NCI-H2029 (cell line): ENCODE measurements around the gene DGKG.

Experiments used
- DNase-seq: peaks from one replicate; lab custom pipeline; 2025; lab: John Stamatoyannopoulos, UW

The DGKG gene

DNA sequence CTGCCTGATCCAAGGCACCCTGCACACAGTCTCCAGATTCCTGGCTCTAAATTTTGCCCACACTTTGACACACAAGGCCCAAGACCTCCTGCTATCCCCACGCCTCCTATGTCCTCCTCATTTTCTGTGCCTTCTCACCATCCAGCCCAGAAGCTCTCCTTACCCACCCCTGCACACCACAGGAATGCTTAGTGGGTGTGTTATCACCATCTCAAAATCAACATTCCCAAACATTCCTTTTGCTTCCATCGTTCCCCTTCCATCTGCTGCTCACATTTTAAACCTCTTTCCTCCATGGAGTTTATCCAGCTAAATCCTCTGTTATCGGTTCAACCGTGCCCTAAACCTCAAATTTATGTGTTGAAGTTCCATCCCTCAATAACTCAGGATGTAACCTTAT, 43.9 kb downstream of the DGKG start:
- no peak for DNase-seq

DNA sequence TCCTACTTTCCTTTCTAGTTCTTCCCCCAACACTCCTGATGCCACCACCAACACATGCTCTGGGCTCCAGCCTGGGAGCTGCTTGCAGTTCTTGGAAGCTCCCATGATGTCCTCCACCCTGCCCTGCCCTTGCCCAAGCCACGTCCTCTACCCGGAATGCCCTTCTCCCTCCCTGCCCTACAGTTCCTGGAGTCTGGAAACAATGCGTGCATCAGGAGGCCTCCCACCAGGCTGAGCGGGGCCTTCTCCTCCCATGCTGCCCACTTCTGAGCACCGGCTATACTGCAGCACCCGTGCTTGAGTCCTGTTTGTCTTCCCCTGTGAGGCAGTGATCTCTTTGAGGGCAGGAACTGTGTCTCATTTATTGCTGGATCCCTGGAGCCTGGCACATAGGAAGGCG, 44.6 kb downstream of the DGKG start:
- DNase-seq, result no peak

DNA sequence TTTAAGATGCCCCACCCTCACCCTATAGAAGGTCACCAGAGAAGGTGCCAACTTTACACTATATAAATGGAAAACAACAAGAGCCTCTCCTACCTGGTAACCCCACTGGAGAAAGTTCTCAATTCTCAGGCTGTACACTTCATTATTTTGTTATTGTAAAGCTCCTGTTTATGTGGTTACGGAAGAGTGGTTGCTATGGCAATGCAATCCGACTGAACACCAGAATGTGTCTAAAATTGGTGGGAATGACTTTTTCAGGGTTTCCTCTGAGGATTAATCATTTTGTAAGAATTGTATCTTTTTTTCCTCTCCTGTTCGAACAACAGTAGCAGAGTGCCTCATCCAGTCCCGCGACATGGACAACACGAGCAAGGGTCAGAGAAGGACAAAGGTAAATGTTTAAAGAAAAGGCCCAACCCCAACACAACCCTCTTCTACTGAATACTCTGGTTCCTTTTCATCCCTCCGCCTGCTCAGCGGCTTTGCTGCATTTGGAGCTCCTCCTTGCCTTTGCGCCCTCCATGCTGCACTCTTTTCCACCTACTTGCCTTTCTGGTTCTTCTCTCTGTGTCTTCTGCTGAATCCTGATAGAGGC, 45.3 kb downstream of the DGKG start:
- DNase-seq, result no peak

DNA sequence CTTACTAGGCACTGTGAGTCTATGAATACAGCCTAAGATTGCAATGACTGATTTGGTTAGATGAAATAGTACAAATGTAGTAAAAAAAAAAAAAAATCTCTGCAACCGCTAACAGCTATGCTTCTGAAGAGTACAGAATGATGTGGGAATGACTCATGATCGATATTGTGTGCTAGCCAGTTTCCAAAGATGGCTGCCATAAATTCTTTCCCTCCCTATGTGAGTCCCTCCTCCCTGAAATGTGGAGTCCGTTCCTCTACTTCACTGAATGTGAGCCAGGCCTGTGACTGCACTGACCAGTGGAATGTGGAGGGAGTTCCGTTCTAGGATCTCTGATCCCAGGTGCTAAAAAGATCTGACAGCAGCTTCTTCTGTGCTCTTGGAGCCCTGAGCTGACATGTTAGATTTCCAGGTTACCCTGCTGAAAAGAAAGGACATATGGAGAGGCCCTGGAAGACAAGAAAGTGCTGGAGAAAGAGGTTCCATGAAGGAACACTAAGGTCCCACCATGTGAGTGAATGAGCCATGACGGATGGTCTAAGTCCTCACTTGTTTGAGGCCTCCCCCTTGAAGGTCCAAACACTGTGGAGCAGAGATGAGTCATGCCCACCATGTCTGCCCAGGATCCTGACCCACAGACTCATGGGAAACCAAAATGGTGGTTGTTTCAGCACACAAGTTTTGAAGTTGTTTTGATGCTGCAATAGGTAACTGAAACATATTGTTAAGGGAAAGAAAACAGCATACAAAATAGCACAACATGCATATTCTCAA, 46.3 kb downstream of the DGKG start:
- DNase-seq, result no peak

DNA sequence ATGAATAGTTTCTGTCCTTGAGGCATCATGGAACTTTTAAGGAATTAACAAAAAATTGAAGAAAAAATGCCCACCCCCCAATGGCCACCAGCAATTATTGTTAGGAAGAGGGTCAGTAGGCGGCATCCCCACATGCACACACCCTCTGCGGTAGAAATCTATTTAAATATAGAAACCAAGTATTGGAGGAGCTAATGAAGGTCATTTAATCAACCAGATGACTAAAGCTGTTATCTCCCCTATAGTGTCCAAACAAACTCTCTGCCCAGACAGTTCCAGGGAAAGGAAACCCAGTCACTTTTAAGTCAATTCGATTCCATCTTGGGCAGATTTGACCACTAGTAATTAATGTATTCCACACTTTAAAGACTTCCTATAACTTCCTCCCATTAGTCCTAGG, 47.1 kb downstream of the DGKG start:
- no peak for DNase-seq

DNA sequence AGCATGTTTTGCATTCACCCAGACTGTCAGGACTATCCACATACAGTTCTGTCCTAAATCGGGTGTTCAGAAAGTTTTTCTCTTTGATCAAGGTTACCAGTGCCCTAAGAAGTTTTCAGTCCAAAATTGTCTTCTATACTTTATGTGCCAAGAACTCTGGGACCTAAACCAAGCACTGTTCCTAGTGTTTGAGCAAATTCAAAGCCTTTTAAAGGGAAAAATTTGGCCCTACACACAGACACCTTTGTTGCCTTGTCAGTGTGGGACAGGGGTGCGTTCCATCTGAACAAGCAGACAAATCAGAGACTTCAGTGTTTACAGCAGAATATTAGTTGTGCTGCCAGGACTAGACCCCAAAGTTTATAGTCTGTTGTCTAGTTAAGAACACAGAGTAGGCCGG, 50.6 kb downstream of the DGKG start:
- DNase-seq, result no peak

DNA sequence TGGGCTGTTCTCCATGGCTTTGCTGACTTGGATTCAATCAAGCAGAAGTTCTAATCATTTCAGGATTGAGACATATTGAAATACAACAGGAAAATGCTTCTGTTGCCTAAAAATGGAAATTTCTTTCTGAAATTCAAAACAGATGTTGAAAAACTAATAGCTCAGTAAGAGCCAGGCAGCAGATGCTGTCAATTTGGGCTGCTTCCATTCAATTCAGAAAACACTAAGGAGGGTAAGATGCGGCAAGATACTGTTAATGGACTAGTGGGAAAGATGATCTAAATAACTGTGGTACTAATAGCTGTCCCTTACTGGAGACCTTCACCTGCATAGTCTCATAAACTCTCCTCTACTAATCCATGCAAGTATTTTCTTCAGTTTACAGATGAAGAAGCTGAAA, 53.5 kb downstream of the DGKG start:
- DNase-seq, result no peak

DNA sequence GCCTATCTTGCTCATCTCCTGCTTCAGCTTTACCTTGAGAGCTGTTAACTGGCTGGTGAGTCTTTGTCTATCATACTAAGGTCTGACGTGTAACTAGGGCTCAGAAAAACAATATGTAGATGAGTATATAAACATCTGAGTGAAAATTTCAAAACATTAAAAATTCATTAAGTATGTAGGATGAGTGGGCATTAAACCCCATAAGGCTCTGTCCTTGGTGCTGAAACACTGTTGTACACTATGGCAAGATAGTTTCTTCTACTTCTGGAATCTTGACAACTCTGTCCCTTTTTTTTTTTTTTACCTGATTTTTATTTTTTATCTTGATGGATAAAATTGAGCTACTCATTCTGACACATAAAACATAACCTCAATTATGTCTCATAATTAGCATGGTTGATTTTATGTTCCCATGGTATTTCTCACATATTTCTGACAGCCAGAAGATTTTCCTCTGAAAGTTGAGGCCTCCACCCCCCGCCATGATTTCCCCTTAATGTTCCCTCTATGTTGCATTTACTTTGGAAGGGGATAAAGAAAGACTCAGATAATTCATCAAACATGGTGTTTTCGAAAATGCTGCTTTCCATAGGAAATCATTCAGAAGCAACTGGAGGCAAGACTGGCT, 54.3 kb downstream of the DGKG start:
- no peak for DNase-seq

DNA sequence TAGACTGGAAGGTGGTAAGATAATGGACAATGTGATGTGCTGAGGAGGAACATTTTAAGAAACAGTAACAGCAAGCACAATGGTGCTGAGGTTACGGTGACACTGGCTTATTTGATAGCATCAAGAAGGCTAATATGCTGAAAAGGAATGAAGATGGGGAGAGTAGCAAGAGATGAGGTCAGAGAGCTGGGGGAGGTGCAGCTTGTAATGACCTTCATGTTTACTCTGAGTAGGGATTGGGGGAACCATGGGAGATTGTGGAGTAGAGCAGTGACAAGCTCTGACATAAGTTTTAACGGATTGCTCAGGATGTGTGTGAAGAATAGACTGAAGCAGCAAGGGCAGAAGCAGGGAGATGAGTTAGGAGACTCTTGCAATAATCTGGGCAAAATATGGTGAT, 56.7 kb downstream of the DGKG start:
- DNase-seq, result no peak

DNA sequence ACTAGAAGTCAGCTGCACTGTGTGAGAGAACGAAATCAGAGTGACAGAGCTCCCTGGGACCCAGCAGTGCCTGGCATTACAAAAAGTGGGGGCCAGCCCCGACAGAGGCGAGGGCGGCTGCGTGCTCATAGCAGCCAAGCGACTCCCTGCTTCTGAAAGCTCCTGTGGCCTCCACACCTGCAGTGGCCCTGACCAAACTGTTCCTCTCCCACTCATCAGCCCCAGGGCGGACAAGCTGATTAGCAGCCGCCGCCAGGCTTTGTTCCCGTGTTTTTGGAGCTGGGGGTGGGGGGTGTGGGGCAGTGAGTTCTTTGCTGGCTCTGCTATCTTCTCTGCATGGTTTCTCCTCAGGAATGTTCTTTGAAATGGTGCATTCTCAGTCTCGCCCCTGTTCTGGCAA, 58.1 kb downstream of the DGKG start:
- no peak for DNase-seq

DNA sequence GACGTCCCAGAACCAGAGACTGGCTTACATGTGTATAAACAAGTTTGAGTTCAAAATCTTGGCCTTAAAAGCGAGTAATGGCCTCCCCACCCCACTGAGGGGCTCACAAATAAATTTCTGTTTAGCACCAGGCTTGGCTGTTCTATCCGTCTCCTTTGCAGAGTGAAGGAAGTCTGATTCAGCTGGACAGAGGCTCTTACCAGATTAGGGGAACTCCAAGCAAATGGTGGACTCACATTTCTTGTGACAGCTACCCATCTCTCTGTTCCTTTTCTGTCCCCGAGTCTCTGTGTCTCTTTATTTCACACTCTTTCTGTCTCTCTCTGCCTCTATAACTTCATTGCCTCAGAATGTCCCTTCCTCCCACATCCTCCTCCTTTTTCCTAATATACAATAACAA, 62.7 kb downstream of the DGKG start:
- no peak for DNase-seq

DNA sequence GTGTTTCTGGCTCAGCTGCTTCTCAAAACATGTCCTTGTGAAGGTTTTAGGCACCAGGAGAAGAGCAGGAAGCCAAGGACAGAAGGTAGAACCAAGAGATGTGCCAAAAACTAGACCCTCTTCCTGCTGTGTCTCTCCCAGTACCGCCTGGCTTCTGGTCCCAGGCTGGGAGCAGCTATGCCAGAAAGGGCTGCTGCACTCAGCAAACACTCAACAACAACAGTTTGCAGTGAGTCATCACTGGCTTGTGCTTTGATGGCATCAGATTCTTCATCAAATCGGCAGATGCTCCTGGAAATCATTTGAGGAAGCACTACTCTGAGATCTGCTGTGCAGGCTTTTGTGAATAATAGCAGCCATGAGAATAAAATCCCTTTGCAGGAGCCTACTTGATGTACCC, 63.2 kb downstream of the DGKG start:
- peak; percentile 23 for DNase-seq

DNA sequence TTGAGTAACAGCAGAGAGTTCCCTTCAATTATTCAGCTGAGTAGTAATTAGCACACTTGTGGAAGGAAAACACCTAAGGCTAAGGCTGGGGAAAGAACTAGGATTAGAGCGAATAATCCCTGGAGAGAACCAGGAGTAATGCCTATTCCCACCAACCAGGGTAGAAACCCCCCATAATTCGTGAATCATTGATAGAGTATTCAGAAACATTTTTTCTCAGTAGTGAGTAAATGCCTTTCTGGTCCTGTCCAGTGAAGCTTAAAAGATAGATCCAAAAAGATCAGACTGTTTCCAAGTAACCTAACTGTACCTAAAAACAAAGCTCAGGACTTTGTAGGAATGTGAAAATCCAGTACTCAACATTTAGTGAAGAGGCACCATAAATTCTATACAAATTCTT, 71.2 kb downstream of the DGKG start:
- DNase-seq, result no peak

DNA sequence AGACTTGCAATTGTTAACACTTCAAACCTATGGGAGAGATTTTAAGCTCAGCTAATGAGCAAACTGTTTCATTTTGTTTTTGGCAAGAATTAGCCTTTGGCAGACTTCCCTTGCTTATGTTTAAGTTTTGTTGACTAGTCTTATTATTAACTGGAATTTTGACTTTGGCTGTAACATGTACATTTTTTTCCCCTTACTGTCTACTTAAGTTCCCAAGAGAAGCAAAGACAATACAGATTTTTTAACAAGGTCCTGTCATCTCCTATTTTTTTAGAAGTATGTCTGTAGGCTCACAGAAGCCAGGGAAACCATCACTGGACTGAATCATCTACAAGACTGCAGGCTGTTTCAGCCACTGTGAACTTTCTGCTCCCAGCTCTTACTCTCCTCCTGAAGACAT, 74.3 kb downstream of the DGKG start:
- DNase-seq, result no peak

DNA sequence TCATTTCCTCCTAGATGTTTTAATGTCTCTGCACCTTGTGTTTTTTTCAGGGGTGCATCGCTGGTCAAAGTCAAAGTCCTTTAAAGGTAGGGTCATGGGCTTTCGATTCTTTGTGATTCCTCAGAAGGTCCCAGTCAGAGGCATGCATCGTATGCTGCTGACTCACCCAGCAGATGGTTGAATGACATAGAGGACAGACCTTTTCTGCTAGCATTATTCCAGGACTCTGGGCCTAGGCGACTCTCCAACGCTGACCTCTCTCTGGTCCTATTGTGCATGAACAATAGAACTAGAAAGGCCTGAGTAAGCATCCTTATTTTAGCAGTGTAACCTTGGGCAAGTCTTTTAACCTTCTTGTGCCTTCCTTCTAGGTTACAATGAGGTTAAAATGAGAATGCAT, 75.9 kb downstream of the DGKG start:
- DNase-seq, result no peak

DNA sequence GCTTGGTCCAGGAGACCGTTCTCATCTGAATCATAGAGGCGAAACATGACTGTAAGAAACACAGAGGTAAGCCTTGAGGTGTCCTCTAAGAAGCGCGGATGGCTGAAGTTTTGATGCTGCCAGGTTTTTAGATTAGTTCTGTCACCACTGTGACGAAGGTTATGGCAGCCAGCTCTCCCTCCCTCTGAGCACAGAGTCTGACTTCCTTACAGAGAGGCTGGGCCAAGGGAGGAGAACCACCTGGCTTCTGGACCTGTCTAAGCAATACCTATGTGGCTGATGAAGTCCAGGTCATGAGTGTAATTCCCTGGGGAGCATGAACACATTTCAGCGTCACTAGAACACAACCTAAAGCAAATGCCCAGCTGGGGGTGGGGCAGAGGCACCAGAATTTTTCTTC, 77.4 kb downstream of the DGKG start:
- no peak for DNase-seq

DNA sequence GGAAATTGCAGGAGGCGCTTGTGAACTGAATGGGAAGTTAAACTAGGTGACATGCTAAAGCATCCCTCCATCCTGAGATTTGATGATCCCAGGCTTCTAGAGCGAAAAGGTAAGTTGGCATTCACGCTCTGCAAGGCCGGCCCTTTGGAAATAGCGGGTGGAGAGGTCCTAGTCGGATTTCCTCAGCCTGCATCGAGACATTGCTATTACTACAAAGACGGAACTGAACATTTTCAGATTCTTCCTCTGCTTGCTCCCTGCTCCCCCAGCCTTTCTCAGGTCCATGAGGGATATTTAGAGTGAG, 77.7 kb downstream of the DGKG start:
- DNase-seq, result no peak

DNA sequence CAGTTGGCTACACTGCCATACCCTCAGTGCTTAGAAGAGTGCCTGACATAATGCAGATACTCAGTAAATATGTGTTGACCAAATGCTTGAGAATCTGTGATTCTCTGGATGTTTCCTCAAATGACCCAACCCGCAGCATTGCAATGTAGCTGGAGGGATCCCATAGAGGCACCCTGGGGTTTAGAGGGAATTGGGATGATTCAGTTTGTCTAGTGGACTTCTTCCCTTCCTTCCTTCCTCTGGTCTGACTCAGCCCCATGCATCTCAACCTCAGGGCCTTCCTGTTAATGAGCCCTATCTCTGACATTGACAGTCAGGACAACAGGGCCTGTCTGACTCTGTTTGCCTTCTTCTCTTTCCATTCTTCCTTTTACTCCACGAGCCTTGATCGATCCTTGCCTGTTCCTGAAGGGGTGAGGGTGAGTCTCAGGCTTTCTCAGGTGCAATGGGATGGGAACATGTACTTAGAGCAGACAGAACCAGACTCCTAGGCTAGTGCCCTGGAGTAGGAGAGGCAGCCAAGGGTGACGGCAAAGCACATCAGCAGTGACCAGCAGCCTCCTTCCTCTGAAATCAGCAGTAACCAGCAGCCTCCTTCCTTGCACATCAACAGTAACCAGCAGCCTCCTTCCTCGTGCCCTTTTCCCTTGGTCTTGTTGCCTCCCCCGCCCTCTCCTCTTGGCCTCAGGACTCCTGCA, 78.2 kb downstream of the DGKG start:
- DNase-seq, result no peak

DNA sequence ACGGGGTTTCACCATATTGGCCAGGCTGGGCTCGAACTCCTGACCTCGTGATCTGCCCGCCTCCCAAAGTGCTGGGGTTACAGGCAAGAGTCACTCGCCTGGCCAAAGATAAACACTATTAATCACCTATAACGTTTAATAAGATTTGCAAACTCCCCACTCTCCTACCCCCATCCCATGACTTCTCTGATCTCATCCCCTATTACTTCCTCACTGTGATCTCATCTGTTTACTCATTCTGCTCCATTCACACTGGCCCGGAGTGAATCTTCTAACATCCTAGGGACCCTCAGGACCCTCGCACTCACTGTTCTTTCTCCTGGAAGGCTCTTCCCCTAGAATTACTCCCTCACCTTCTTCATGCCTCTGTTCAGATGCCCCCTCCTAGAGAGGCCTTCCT, 78.9 kb downstream of the DGKG start:
- DNase-seq, result no peak

DNA sequence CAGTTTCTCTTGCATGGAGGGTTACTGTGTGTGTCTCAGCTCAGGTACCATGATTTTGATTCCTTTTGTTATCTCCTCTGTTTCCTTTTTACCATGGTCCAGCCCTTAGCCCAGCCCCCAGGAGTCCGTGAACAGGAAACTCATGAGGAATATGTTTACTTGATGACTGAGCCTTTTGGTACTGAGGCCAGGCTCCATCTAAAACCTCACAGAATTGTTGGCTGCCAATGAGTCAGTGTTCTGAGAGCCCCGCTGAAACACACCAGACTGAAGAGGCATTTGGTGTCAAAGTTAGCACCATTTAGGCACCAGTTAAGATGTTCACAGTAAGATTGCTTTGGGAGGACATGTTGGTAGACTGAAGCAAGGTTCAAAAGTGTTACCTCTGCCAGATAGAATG, 80.9 kb downstream of the DGKG start:
- DNase-seq, result no peak

DNA sequence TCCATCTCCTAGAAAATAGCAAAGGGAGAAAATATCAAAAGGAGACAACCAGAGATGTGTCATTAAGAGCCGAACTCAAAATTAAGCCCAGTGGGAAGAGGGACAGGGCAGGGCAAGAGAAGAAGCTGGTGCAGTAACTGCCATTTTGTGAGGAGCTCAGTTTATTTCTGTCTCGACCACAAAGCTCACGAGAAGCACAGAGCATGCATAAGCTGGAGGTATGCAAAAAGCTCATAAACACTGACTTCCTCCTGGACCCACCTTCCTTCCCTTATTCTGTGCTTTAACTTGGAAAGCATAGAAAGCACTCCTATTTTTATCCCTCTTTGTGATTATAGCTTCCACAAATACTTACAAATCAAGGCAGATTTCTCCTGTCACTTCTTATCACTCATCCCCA, 81.3 kb downstream of the DGKG start:
- DNase-seq, result no peak

DNA sequence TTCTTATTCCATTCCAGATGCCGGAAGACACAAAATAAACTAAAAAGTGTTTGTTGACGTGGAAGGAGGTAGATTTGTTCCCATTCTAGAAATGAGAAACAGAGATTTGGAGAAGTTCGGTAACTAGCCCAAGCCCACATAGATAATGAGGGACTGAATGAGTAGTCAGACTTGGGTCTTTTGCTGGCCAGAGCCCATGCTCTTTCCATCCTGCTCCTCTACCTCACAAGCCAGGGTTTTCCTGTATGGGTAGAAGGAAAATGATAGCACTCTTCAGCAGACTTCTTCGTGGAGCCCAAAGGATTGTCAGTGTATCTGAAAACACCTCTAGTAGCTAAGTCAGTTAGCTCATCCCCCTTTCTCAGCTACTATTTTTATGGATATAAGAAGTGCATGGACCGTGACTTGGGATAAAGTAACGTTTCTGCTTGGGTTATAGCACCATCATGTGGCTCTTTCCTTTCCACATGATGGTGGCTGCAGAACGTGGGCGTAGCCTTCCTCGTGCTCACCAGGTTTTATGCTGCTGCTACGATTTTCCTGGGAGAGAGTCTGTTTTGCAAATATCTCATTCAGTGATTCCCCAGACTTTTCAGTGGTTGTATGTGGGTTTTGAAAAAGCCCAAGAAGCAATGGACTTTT, 84.6 kb downstream of the DGKG start:
- no peak for DNase-seq

DNA sequence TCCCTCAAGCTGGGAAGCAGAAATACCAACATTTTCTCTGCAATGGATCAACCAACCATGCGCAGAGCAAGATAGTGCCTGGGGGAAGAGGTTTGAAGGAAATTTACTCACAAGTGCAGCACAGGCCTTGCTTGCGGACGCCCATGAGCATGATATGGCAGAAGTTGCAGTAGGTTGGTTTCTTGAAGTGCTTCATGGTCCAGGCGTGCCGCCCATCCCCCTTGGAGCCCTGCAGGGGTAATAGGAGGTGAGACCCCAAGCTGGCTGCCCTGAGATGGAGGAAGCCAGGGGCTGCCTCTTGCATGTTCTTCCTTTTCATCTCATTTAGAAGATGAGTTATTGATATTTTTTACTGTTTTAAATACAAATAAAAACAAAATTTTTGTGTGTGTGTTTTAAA, 86.6 kb downstream of the DGKG start:
- DNase-seq, result no peak
